ENCODE results near the gene HOXC9. TPM values are rescaled to one million over a fixed set of nuclear protein-coding genes. Genes with fewer than 3 reads are reported as not detected.

HOXC9 gene
- total RNA-seq, 1 experiment from 2014 or later, result 0.54 TPM

- DNase-seq, result no peak
- TF ChIP-seq CTCF (IDR thresholded peaks at IDR 0.05; ENCODE audit: unreplicated experiment), result no peak
- Mint-ChIP-seq H3K9me3 (ENCODE audit: low read depth, unreplicated experiment) (no peaks in the 10 kb centered on the region), H3K27ac (ENCODE audit: unreplicated experiment) (no peak overlapping the region), H3K36me3 (ENCODE audit: insufficient read depth, unreplicated experiment) (no peaks in the 10 kb centered on the region), H3K4me3 (ENCODE audit: low read depth, unreplicated experiment) (no peak overlapping the region), H3K4me1 (ENCODE audit: low read depth, unreplicated experiment) (peaks cover 8% of the 10 kb centered on the region), H3K27me3 (ENCODE audit: unreplicated experiment) (peaks cover 86% of the 10 kb centered on the region)
- no TSS peak for BruUV-seq (replicated peaks)
- CTCF ChIA-PET, result interaction anchor here (0.6 kb wide), 1 partner anchor 191 kb away, joined by 3 read pairs; no protein-coding TSS in a partner anchor
- intact Hi-C loops (cut with micrococcal nuclease; ENCODE audit: unreplicated experiment), result no loop called here
Measured at GRCh38 chr12:53961025-53961761, 38.8 kb upstream of the HOXC9 start.

- CTCF ChIA-PET, result no interaction called here
Measured at GRCh38 chr12:53963005-53963404, 37.0 kb upstream of the HOXC9 start.

GRCh38 chr12:53963434-53964314 lies 36.3 kb upstream of the HOXC9 start:
- DNase-seq, result no peak
- H3K27ac Mint-ChIP-seq (ENCODE audit: unreplicated experiment), result no peak overlapping the region
- no peak overlapping the region for H3K4me3 Mint-ChIP-seq (ENCODE audit: low read depth, unreplicated experiment)
- CTCF ChIA-PET, result interaction anchor here (0.9 kb wide), 1 partner anchor 9 kb away, joined by 3 read pairs; no protein-coding TSS in a partner anchor
- BruUV-seq (replicated peaks), result no TSS peak
- no peaks in the 10 kb centered on the region for H3K9me3 Mint-ChIP-seq (ENCODE audit: low read depth, unreplicated experiment)
- H3K27me3 Mint-ChIP-seq (ENCODE audit: unreplicated experiment), result peaks cover 86% of the 10 kb centered on the region
- intact Hi-C loops (cut with micrococcal nuclease; ENCODE audit: unreplicated experiment), result no loop called here
- H3K36me3 Mint-ChIP-seq (ENCODE audit: insufficient read depth, unreplicated experiment), result no peaks in the 10 kb centered on the region
- no peak for TF ChIP-seq CTCF (IDR thresholded peaks at IDR 0.05; ENCODE audit: unreplicated experiment)
- peaks cover 8% of the 10 kb centered on the region for H3K4me1 Mint-ChIP-seq (ENCODE audit: low read depth, unreplicated experiment)

More at GRCh38 chr12:53963005-53963404, 37.0 kb upstream of the HOXC9 start:
- intact Hi-C loops (cut with micrococcal nuclease; ENCODE audit: unreplicated experiment), result no loop called here
- peaks cover 8% of the 10 kb centered on the region for H3K4me1 Mint-ChIP-seq (ENCODE audit: low read depth, unreplicated experiment)
- no peaks in the 10 kb centered on the region for H3K36me3 Mint-ChIP-seq (ENCODE audit: insufficient read depth, unreplicated experiment)
- no peak overlapping the region for H3K27ac Mint-ChIP-seq (ENCODE audit: unreplicated experiment)
- BruUV-seq (replicated peaks), result no TSS peak
- no peak for TF ChIP-seq CTCF (IDR thresholded peaks at IDR 0.05; ENCODE audit: unreplicated experiment)
- no peak overlapping the region for H3K4me3 Mint-ChIP-seq (ENCODE audit: low read depth, unreplicated experiment)
- no peak for DNase-seq
- peaks cover 86% of the 10 kb centered on the region for H3K27me3 Mint-ChIP-seq (ENCODE audit: unreplicated experiment)
- no peaks in the 10 kb centered on the region for H3K9me3 Mint-ChIP-seq (ENCODE audit: low read depth, unreplicated experiment)

- BruUV-seq (replicated peaks), result no TSS peak
- no peak for DNase-seq
- Mint-ChIP-seq H3K4me1 (ENCODE audit: low read depth, unreplicated experiment) (peaks cover 8% of the 10 kb centered on the region), H3K9me3 (ENCODE audit: low read depth, unreplicated experiment) (no peaks in the 10 kb centered on the region), H3K27me3 (ENCODE audit: unreplicated experiment) (peaks cover 86% of the 10 kb centered on the region), H3K36me3 (ENCODE audit: insufficient read depth, unreplicated experiment) (no peaks in the 10 kb centered on the region), H3K27ac (ENCODE audit: unreplicated experiment) (no peak overlapping the region), H3K4me3 (ENCODE audit: low read depth, unreplicated experiment) (no peak overlapping the region)
- CTCF ChIA-PET, result interaction anchor here (0.9 to 1.0 kb wide), 2 partner anchors 8 to 23 kb away, joined by 3 read pairs; no protein-coding TSS in a partner anchor
- intact Hi-C loops (cut with micrococcal nuclease; ENCODE audit: unreplicated experiment), result no loop called here
- TF ChIP-seq CTCF (IDR thresholded peaks at IDR 0.05; ENCODE audit: unreplicated experiment), result no peak
Measured at GRCh38 chr12:53964315-53964713, 35.6 kb upstream of the HOXC9 start.

Data from Calu3 (cell line).